Measurements from ENCODE around the gene CAMK4.

The CAMK4 gene

DNA sequence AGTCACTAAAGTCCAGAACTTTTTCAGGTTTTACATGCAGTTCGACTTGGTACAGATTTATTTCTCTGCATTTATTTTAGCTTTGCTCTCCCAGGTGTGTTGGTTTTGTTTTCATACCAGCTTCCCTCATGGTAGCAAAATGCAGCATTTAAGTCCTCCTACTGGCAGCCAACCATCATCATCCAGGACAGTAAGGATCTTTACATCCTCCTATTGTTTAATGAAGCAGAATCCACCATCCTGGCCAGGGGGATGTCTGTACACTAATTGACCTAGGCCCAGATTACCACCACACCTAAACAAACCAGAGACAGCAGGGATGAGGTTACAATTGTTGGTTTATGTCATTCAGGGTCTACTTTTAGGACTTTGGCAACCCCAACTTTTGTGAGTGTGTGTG, 22.3 kb downstream of the CAMK4 start:
- CTCF ChIA-PET: no interaction called here
- no peak for DNase-seq (ENCODE audit: extremely low spot score)
- TF ChIP-seq, protein P1, sequence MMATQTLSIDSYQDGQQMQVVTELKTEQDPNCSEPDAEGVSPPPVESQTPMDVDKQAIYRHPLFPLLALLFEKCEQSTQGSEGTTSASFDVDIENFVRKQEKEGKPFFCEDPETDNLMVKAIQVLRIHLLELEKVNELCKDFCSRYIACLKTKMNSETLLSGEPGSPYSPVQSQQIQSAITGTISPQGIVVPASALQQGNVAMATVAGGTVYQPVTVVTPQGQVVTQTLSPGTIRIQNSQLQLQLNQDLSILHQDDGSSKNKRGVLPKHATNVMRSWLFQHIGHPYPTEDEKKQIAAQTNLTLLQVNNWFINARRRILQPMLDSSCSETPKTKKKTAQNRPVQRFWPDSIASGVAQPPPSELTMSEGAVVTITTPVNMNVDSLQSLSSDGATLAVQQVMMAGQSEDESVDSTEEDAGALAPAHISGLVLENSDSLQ (IDR thresholded peaks at IDR 0.05): no peak
- no peak for TF ChIP-seq TARDBP (IDR thresholded peaks at IDR 0.05)
- no peak for TF ChIP-seq BHLHE40 (IDR thresholded peaks at IDR 0.05; ENCODE audit: borderline replicate concordance)
- no peak for TF ChIP-seq FOXK2 (IDR thresholded peaks at IDR 0.05)
- no peak for TF ChIP-seq ZNF384 (IDR thresholded peaks at IDR 0.05)
- no peak for TF ChIP-seq ARNT (IDR thresholded peaks at IDR 0.05)
- no peak for TF ChIP-seq ELF4 (IDR thresholded peaks at IDR 0.05)
- TF ChIP-seq SUZ12 (IDR thresholded peaks at IDR 0.05): no peak
- TF ChIP-seq FOXM1 (IDR thresholded peaks at IDR 0.05; ENCODE audit: borderline replicate concordance): no peak
- no peak for TF ChIP-seq NFRKB (IDR thresholded peaks at IDR 0.05)
- no peak for TF ChIP-seq SP1 (IDR thresholded peaks at IDR 0.05)
- TF ChIP-seq FOXA1 (IDR thresholded peaks at IDR 0.05): no peak
- no peak for TF ChIP-seq L3MBTL2 (conservative IDR thresholded peaks at IDR 0.05)
- TF ChIP-seq CTBP1 (IDR thresholded peaks at IDR 0.05; ENCODE audit: borderline replicate concordance): no peak
- TF ChIP-seq HDGF (IDR thresholded peaks at IDR 0.05; ENCODE audit: borderline replicate concordance): no peak
- no peak for TF ChIP-seq LEF1 (IDR thresholded peaks at IDR 0.05; ENCODE audit: borderline replicate concordance)
- POLR2A ChIA-PET: no interaction called here

GRCh38 chr5:111248571-111248970, 24.4 kb downstream of the CAMK4 start:
- POLR2A ChIA-PET: no interaction called here
- CTCF ChIA-PET: no interaction called here
- no peak for DNase-seq (ENCODE audit: extremely low spot score)
- TF ChIP-seq SUZ12 (IDR thresholded peaks at IDR 0.05) (no peak), ARNT (IDR thresholded peaks at IDR 0.05) (no peak), FOXM1 (IDR thresholded peaks at IDR 0.05; ENCODE audit: borderline replicate concordance) (no peak), CTBP1 (IDR thresholded peaks at IDR 0.05; ENCODE audit: borderline replicate concordance) (no peak), L3MBTL2 (conservative IDR thresholded peaks at IDR 0.05) (no peak), ELF4 (IDR thresholded peaks at IDR 0.05) (no peak), LEF1 (IDR thresholded peaks at IDR 0.05; ENCODE audit: borderline replicate concordance) (no peak)
- TF ChIP-seq, protein P1 (IDR thresholded peaks at IDR 0.05): no peak

- no peak for DNase-seq (ENCODE audit: extremely low spot score)
- ChIA-PET POLR2A (no interaction called here), CTCF (no interaction called here)
- no peak for TF ChIP-seq BHLHE40 (IDR thresholded peaks at IDR 0.05; ENCODE audit: borderline replicate concordance)
These were observed 27.7 kb downstream of the CAMK4 start for GRCh38 chr5:111251921-111252320.

GRCh38 chr5:111252799-111253545, 28.8 kb downstream of the CAMK4 start:
- ChIA-PET POLR2A (no interaction called here), CTCF (no interaction called here)
- no peak for TF ChIP-seq LEF1 (IDR thresholded peaks at IDR 0.05; ENCODE audit: borderline replicate concordance)
- TF ChIP-seq HDGF (IDR thresholded peaks at IDR 0.05; ENCODE audit: borderline replicate concordance): no peak
- TF ChIP-seq, protein P1 (IDR thresholded peaks at IDR 0.05): no peak
- TF ChIP-seq FOXK2 (IDR thresholded peaks at IDR 0.05): no peak
- DNase-seq (ENCODE audit: extremely low spot score): no peak

DNA sequence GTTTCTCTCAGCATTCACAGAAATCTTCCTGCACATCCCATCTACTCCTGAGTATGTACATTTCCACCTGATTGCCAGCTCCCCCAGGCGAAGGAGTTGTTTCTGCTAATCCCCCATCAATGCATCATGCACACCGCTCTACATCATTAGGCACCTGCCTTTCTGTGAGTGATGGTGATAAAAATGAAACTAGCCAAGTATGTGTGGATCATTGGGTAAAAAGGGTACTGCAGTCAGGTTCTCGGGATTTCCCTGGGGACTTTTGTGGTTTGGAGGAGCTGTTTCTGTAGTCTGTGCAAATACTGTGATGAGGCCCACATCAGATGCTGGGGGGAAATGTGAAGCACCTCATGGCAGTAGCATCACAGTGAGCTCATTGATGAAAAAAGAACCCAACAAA, 30.4 kb downstream of the CAMK4 start:
- ChIA-PET CTCF (interaction anchor here (0.9 kb wide), 1 partner anchor 112 kb away, joined by 3 read pairs; no protein-coding TSS in a partner anchor), POLR2A (no interaction called here)
- TF ChIP-seq HDGF (IDR thresholded peaks at IDR 0.05; ENCODE audit: borderline replicate concordance) (no peak), L3MBTL2 (conservative IDR thresholded peaks at IDR 0.05) (no peak), FOXA1 (IDR thresholded peaks at IDR 0.05) (no peak), ZNF384 (IDR thresholded peaks at IDR 0.05) (no peak), BHLHE40 (IDR thresholded peaks at IDR 0.05; ENCODE audit: borderline replicate concordance) (no peak), CTBP1 (IDR thresholded peaks at IDR 0.05; ENCODE audit: borderline replicate concordance) (no peak), FOXM1 (IDR thresholded peaks at IDR 0.05; ENCODE audit: borderline replicate concordance) (no peak), NFRKB (IDR thresholded peaks at IDR 0.05) (no peak), LEF1 (IDR thresholded peaks at IDR 0.05; ENCODE audit: borderline replicate concordance) (no peak), TARDBP (IDR thresholded peaks at IDR 0.05) (no peak), SUZ12 (IDR thresholded peaks at IDR 0.05) (no peak), SP1 (IDR thresholded peaks at IDR 0.05) (no peak), FOXK2 (IDR thresholded peaks at IDR 0.05) (no peak), ARNT (IDR thresholded peaks at IDR 0.05) (no peak), ELF4 (IDR thresholded peaks at IDR 0.05) (no peak)
- TF ChIP-seq, protein P1 (IDR thresholded peaks at IDR 0.05): no peak
- DNase-seq (ENCODE audit: extremely low spot score): no peak

DNA sequence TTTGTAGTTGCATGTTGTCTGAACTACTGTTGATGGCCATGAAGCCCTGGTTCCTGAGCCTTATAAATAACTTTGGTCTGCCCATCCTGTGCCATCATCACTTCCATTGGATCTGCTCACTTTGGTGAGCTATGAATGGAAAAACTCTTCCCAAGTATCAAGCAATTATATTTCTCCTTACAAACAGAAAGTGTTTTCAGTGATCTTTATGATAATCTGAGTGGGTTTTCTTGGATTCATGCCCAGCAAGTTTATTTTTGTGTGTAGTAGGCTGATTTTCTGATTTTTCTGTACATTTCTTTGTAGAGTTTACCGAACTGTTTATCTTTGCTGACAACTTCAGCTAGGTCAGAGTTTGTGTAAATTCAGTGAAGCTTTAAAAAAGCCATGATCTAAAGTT, 31.0 kb downstream of the CAMK4 start:
- CTCF ChIA-PET: interaction anchor here (0.9 kb wide), 1 partner anchor 112 kb away, joined by 3 read pairs; no protein-coding TSS in a partner anchor
- POLR2A ChIA-PET: no interaction called here
- TF ChIP-seq LEF1 (IDR thresholded peaks at IDR 0.05; ENCODE audit: borderline replicate concordance): no peak
- no peak for TF ChIP-seq FOXK2 (IDR thresholded peaks at IDR 0.05)
- no peak for DNase-seq (ENCODE audit: extremely low spot score)

Measured in HEK293T (cell line).